ENCODE measurements around the gene IRF2BP2.

IRF2BP2 gene

DNA sequence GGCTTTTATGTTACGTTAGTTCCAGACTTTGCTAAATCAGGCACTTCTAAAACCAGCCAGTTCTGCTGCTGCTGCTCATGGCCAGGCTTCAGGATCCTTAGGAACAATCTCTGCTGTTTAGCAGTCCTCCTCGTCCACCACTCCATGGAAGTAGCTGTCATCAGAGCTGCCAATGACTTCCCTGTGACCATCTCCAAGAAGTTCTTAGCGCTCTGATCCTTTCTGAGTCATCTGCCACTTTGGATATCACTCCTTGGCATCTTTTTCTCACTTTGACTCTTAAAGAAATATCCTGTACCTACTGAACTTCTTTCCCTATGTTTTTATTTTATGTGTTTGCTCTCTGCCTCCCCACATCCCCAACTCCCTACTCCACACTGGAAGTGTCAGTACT is 14.7 kb upstream of the IRF2BP2 start:
- no peaks in the 10 kb centered on the region for H3K27me3 ChIP-seq (replicated peaks)
- DNase-seq, result no peak
- no peaks in the 10 kb centered on the region for H3K36me3 ChIP-seq (replicated peaks)
- no peak for TF ChIP-seq CTCF (IDR thresholded peaks at IDR 0.05; ENCODE audit: low read depth, low read length, missing control alignments)
- no peak overlapping the region for H3K27ac ChIP-seq
- in situ Hi-C loops (cut with HindIII; ENCODE audit: low pct_ligation_motif_present, low sequenced_read_pairs), result loop anchor here (25.0 kb wide), 1 partner anchor 338 kb away; no protein-coding TSS in a partner anchor
- H3K4me3 ChIP-seq (ENCODE audit: low read depth, low read length), result no peak overlapping the region

DNA sequence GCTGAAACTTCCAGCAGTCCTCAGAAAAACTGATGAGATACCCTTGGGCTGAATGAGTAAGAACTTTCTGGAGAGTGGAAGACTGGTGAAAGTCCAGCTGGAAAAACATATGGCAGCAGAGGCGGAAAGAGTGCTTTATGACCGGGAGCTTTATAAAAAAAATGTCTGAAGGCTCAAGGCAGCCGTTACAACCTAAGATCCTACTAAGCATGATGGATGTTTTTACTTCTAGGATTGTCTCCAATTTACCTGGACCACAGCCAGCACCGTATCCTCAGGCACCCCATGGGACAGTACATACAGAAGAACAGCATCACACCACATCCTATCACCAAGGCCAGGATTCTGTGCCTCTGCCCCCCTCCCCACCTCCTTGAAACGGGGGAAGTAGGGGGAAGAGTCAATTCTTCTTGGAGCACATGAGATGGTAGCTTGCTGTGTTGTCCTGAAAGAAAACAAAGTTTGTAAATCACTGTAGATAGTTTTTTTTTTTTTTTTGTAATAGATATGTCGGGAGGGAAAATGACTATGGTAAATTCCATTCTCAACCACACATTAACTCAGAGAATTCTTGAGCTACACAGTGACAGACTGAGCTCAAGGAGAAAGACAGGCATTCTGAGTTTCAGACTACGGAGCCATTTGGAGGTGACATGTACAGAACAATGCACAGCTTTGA is 11.8 kb upstream of the IRF2BP2 start:
- peak overlapping the region; percentile 85 for H3K27ac ChIP-seq
- in situ Hi-C loops (cut with HindIII; ENCODE audit: low pct_ligation_motif_present, low sequenced_read_pairs), result loop anchor here (25.0 kb wide), 1 partner anchor 341 kb away; no protein-coding TSS in a partner anchor
- no peaks in the 10 kb centered on the region for H3K36me3 ChIP-seq (replicated peaks)
- no peak for TF ChIP-seq CTCF (IDR thresholded peaks at IDR 0.05; ENCODE audit: low read depth, low read length, missing control alignments)
- DNase-seq, result peak; percentile 72
- no peak overlapping the region for H3K4me3 ChIP-seq (ENCODE audit: low read depth, low read length)
- no peaks in the 10 kb centered on the region for H3K27me3 ChIP-seq (replicated peaks)

- H3K36me3 ChIP-seq (replicated peaks), result no peaks in the 10 kb centered on the region
- H3K4me3 ChIP-seq (ENCODE audit: low read depth, low read length), result no peak overlapping the region
- in situ Hi-C loops (cut with HindIII; ENCODE audit: low pct_ligation_motif_present, low sequenced_read_pairs), result loop anchor here (25.0 kb wide), 1 partner anchor 341 kb away; no protein-coding TSS in a partner anchor
- H3K27ac ChIP-seq, result peak overlapping the region; percentile 85
- no peak for TF ChIP-seq CTCF (IDR thresholded peaks at IDR 0.05; ENCODE audit: low read depth, low read length, missing control alignments)
- no peaks in the 10 kb centered on the region for H3K27me3 ChIP-seq (replicated peaks)
- DNase-seq, result no peak
Measured at GRCh38 chr1:234621127-234621468, 11.1 kb upstream of the IRF2BP2 start.

- TF ChIP-seq CTCF (IDR thresholded peaks at IDR 0.05; ENCODE audit: low read depth, low read length, missing control alignments), result no peak
- DNase-seq, result no peak
- in situ Hi-C loops (cut with HindIII; ENCODE audit: low pct_ligation_motif_present, low sequenced_read_pairs), result loop anchor here (25.0 kb wide), 1 partner anchor 342 kb away; no protein-coding TSS in a partner anchor
- H3K27me3 ChIP-seq (replicated peaks), result no peaks in the 10 kb centered on the region
- H3K4me3 ChIP-seq (ENCODE audit: low read depth, low read length), result no peak overlapping the region
- H3K27ac ChIP-seq, result no peak overlapping the region
- no peaks in the 10 kb centered on the region for H3K36me3 ChIP-seq (replicated peaks)
Measured at GRCh38 chr1:234620272-234621126, 10.5 kb upstream of the IRF2BP2 start.

- H3K4me3 ChIP-seq (ENCODE audit: low read depth, low read length), result no peak overlapping the region
- no peak for TF ChIP-seq CTCF (IDR thresholded peaks at IDR 0.05; ENCODE audit: low read depth, low read length, missing control alignments)
- DNase-seq, result no peak
- no peaks in the 10 kb centered on the region for H3K27me3 ChIP-seq (replicated peaks)
- in situ Hi-C loops (cut with HindIII; ENCODE audit: low pct_ligation_motif_present, low sequenced_read_pairs), result loop anchor here (25.0 kb wide), 1 partner anchor 342 kb away; no protein-coding TSS in a partner anchor
- no peak overlapping the region for H3K27ac ChIP-seq
- no peaks in the 10 kb centered on the region for H3K36me3 ChIP-seq (replicated peaks)
Measured at GRCh38 chr1:234619794-234620247, 9.8 kb upstream of the IRF2BP2 start.

All from brain microvascular endothelial cell (primary cell).